Left ventricle myocardium inferior (tissue), 1 donor: ENCODE results near the gene SIX3. TPM values are rescaled to one million over a fixed set of nuclear protein-coding genes. Genes with fewer than 3 reads are reported as not detected.

ENCODE experiments used
- DNase-seq: peaks from one replicate; pipeline ENCODE4 v3.0.0-alpha.2; 2020
- H3K27ac ChIP-seq: fragments of 200-600 bp; replicated peaks from 2 replicates; pipeline ENCODE4 v1.8.0; 2021
- H3K27me3 ChIP-seq: fragments of 200-600 bp; 2 replicates; pipeline ENCODE4 v1.8.0; 2021; ENCODE audit warnings: low read depth
- H3K36me3 ChIP-seq: fragments of 200-600 bp; 2 replicates; pipeline ENCODE4 v1.8.0; 2021
- H3K4me1 ChIP-seq: fragments of 200-600 bp; 2 replicates; pipeline ENCODE4 v1.8.0; 2021
- H3K4me3 ChIP-seq: fragments of 200-600 bp; 2 replicates; pipeline ENCODE4 v1.8.0; 2021; ENCODE audit warnings: mild to moderate bottlenecking, moderate library complexity
- H3K9me3 ChIP-seq: fragments of 200-600 bp; replicated peaks from 2 replicates; pipeline ENCODE4 v1.8.0; 2021
- CTCF ChIP-seq: fragments of 200-600 bp; IDR thresholded peaks from 2 replicates; pipeline ENCODE4 v1.8.0; 2021; ENCODE audit warnings: antibody characterized with exemption, mild to moderate bottlenecking, borderline replicate concordance
- intact Hi-C: fragments of 100-400 bp; cut with micrococcal nuclease; formaldehyde crosslinking; loops from one replicate; pipeline ENCODE4 v1.11.0; 2022
- long read RNA-seq: library from polyadenylated mRNA; unstranded; transcript quantifications from one replicate; pipeline ENCODE4 v2.0.0, GENCODE V29; 2021
- total RNA-seq: library from RNA; stranded (reverse); fragmentation: NEBNext Ultra II Directional; extraction: Animal tissue kit (Norgen Biotek cat#: 25700); gene quantifications from one replicate; pipeline ENCODE4 v1.2.1, GENCODE V29; 2021
- donor health status: DM: no; HTN: yes; CAD: no; lungs with severe emphysema.

SIX3 gene
- not detected for total RNA-seq
- long read RNA-seq, result 0 reads

GRCh38 chr2:44941551-44942234, at the start of gene SIX3:
TSS of gene SIX3 (plus strand) at chr2:44941702. CDS start at chr2:44942105, 403 bp downstream.
- Histone ChIP-seq H3K27ac (no peak within 1 kb of the TSS), H3K9me3 (no peaks in the 10 kb centered on the region), H3K4me3 (peak within 1 kb of the TSS; percentile 47), H3K27me3 (peaks cover 100% of the 10 kb centered on the region), H3K36me3 (no peaks in the 10 kb centered on the region), H3K4me1 (peaks cover 63% of the 10 kb centered on the region)
- DNase-seq, result no peak
- TF ChIP-seq CTCF, result no peak
- intact Hi-C loops, result no loop called here

GRCh38 chr2:44894058-44894457, 47.4 kb upstream of the SIX3 start:
- Histone ChIP-seq H3K36me3 (no peaks in the 10 kb centered on the region), H3K9me3 (no peaks in the 10 kb centered on the region), H3K27me3 (peaks cover 58% of the 10 kb centered on the region), H3K27ac (no peak overlapping the region), H3K4me3 (no peak overlapping the region), H3K4me1 (no peaks in the 10 kb centered on the region)
- DNase-seq, result no peak
- TF ChIP-seq CTCF, result no peak
- intact Hi-C loops, result no loop called here

- no peak for DNase-seq
- Histone ChIP-seq H3K4me1 (no peaks in the 10 kb centered on the region), H3K4me3 (no peak overlapping the region), H3K36me3 (no peaks in the 10 kb centered on the region), H3K27ac (no peak overlapping the region), H3K9me3 (no peaks in the 10 kb centered on the region), H3K27me3 (peaks cover 68% of the 10 kb centered on the region)
- no peak for TF ChIP-seq CTCF
- intact Hi-C loops, result no loop called here
Observed at GRCh38 chr2:44895061-44895460, 46.4 kb upstream of the SIX3 start.

- no peak for DNase-seq
- Histone ChIP-seq H3K36me3 (no peaks in the 10 kb centered on the region), H3K4me1 (no peaks in the 10 kb centered on the region), H3K4me3 (no peak overlapping the region), H3K27ac (no peak overlapping the region), H3K27me3 (peaks cover 80% of the 10 kb centered on the region), H3K9me3 (no peaks in the 10 kb centered on the region)
- no peak for TF ChIP-seq CTCF
- intact Hi-C loops, result no loop called here
Observed at GRCh38 chr2:44897406-44897805, 44.1 kb upstream of the SIX3 start.

- DNase-seq, result no peak
- intact Hi-C loops, result no loop called here
- no peaks in the 10 kb centered on the region for H3K36me3 ChIP-seq
- H3K27ac ChIP-seq, result no peak overlapping the region
- TF ChIP-seq CTCF, result no peak
- peaks cover 98% of the 10 kb centered on the region for H3K27me3 ChIP-seq
- H3K4me3 ChIP-seq, result no peak overlapping the region
- no peaks in the 10 kb centered on the region for H3K4me1 ChIP-seq
- H3K9me3 ChIP-seq, result no peaks in the 10 kb centered on the region
Observed at GRCh38 chr2:44902217-44903137, 39.0 kb upstream of the SIX3 start.
